Calu3 (cell line): ENCODE data around the gene C22orf39. TPM values are rescaled to one million over a fixed set of nuclear protein-coding genes. Genes with fewer than 3 reads are reported as not detected.

Experiments used
- BruUV-seq: library from RNA; stranded (reverse); fragments of 400-500 nt; replicated peaks from 2 replicates; lab custom pipeline; 2021; lab: Mats Ljungman, UMichigan
- CTCF ChIA-PET: fragments of 300-600 bp; sonication (Branson Sonifier 250); formaldehyde crosslinking; loops from one replicate; lab custom pipeline; 2022; ENCODE audit warnings: antibody characterized with exemption; lab: Charles Lee
- DNase-seq: peaks from one replicate; pipeline ENCODE4 v3.0.0; 2022
- H3K27ac Mint-ChIP-seq: one replicate; pipeline ENCODE4 v1.8.0; 2022; ENCODE audit warnings: mixed read lengths; ENCODE audit not compliant: unreplicated experiment
- H3K27me3 Mint-ChIP-seq: one replicate; pipeline ENCODE4 v1.8.0; 2022; ENCODE audit warnings: mixed read lengths; ENCODE audit not compliant: unreplicated experiment
- H3K36me3 Mint-ChIP-seq: one replicate; pipeline ENCODE4 v1.8.0; 2022; ENCODE audit warnings: mild to moderate bottlenecking, moderate library complexity, mixed read lengths; ENCODE audit not compliant: insufficient read depth, unreplicated experiment
- H3K4me1 Mint-ChIP-seq: one replicate; pipeline ENCODE4 v1.8.0; 2022; ENCODE audit warnings: mild to moderate bottlenecking, low read depth, mixed read lengths; ENCODE audit not compliant: unreplicated experiment
- H3K4me3 Mint-ChIP-seq: one replicate; pipeline ENCODE4 v1.8.0; 2022; ENCODE audit warnings: mild to moderate bottlenecking, low read depth, moderate library complexity, mixed read lengths; ENCODE audit not compliant: unreplicated experiment
- H3K9me3 Mint-ChIP-seq: one replicate; pipeline ENCODE4 v1.8.0; 2022; ENCODE audit warnings: low read depth, mixed read lengths; ENCODE audit not compliant: unreplicated experiment
- intact Hi-C: fragments of 100-400 bp; cut with micrococcal nuclease; formaldehyde crosslinking; loops from one replicate; pipeline ENCODE4 v1.10.0; 2022; ENCODE audit not compliant: unreplicated experiment
- total RNA-seq: library from RNA; stranded (reverse); gene quantifications from 2 replicates; pipeline ENCODE4 v1.2.3, GENCODE V29; 2022
- TF ChIP-seq, protein P1 (sequence below): fragments of 200-600 bp; IDR thresholded peaks from one replicate; pipeline ENCODE4 v1.8.0; 2022; ENCODE audit warnings: antibody characterized with exemption; ENCODE audit not compliant: unreplicated experiment

C22orf39 gene
- total RNA-seq, 1 experiment from 2014 or later: 15.7 TPM

DNA sequence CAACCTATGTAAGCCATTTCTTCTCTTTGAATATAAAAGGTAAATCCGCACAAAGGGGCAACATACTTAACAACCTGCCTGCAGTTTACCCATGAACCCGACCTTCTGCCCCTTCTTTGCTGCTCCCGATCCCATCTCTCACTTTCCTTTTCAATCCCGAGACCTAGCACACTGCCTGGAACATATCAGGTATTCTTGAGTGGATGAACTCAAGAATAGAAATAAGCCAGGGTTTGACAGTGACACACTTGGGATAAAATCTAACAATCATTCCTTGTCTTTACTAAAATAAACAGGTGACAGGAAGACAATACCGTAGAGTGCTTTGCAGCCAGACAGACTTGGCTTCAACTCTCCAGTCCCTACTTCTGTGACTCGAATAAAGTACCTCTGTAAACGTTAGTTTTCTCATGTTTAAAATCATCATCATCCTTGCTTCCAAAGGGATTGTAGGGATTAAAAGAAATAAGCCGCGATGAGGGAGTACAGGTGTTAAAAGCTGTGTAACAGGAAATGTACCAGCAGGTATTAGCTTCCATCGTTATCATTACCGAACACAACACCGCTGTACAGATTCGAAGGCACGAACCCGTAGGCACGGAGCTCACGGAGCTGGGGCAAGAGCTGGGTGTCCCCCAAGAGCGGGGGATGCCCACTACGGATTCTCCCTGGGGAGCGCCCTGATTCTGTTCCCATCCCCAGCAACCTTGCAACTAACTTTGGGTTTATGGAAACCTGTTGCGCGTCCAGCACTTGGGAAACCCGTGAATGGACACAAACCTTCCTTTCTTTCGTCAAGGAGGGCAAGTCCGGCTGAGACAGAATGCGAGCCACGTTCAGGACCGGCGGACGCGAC is 30.8 kb upstream of the C22orf39 start:
- Mint-ChIP-seq H3K4me1 (peaks cover 31% of the 10 kb centered on the region), H3K36me3 (peaks cover 47% of the 10 kb centered on the region), H3K4me3 (peak overlapping the region; percentile 80), H3K27ac (peak overlapping the region; percentile 100), H3K27me3 (no peaks in the 10 kb centered on the region), H3K9me3 (no peaks in the 10 kb centered on the region)
- intact Hi-C loops: no loop called here
- CTCF ChIA-PET: interaction anchor here (0.8 to 1.2 kb wide), 6 partner anchors 9 to 334 kb away, joined by 3 to 5 read pairs (median 4); partner anchors contain the start of genes ESS2 and SLC25A1
- BruUV-seq: TSS peak; percentile 50
- DNase-seq: no peak
- TF ChIP-seq, protein P1, sequence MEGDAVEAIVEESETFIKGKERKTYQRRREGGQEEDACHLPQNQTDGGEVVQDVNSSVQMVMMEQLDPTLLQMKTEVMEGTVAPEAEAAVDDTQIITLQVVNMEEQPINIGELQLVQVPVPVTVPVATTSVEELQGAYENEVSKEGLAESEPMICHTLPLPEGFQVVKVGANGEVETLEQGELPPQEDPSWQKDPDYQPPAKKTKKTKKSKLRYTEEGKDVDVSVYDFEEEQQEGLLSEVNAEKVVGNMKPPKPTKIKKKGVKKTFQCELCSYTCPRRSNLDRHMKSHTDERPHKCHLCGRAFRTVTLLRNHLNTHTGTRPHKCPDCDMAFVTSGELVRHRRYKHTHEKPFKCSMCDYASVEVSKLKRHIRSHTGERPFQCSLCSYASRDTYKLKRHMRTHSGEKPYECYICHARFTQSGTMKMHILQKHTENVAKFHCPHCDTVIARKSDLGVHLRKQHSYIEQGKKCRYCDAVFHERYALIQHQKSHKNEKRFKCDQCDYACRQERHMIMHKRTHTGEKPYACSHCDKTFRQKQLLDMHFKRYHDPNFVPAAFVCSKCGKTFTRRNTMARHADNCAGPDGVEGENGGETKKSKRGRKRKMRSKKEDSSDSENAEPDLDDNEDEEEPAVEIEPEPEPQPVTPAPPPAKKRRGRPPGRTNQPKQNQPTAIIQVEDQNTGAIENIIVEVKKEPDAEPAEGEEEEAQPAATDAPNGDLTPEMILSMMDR: no peak

DNA sequence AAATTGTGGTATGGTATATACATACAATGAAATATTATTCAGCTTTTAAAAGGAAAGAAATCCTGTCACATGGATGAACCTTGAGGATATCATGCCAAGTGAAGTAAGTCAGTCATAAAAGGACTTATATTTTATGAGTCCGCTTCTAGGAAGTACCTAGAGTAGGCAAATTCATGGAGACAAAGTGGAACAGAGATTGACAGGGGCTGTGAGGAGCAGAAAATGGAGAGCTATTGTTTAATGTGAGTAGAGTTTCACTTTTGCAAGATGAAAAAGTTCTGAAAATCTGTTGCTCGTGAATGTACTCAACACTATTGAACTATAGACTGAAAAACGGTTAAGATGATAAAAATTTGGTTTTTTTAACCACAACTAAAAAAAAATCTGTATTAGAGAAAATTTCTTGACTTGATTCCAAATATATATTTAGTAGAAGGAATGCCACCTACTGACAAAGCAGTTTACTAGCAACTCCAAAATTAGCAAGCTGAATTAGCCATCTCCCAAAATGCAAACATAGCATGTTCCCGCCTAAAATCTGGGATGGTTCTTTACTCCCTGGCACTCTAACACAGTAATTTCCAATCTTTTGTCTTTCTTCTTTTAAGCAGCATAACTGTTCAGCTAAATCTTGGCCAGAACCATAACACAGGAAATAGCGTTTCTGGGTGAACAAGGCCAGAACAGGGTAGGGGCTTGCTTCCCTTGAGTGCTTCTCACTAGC is 30.0 kb upstream of the C22orf39 start:
- intact Hi-C loops: no loop called here
- TF ChIP-seq, protein P1: no peak
- BruUV-seq: no TSS peak
- peaks cover 31% of the 10 kb centered on the region for H3K4me1 Mint-ChIP-seq
- H3K4me3 Mint-ChIP-seq: peak overlapping the region; percentile 80
- DNase-seq: no peak
- peak overlapping the region; percentile 100 for H3K27ac Mint-ChIP-seq
- CTCF ChIA-PET: interaction anchor here (0.8 to 1.2 kb wide), 6 partner anchors 10 to 333 kb away, joined by 3 to 5 read pairs (median 4); partner anchors contain the start of genes ESS2 and SLC25A1
- H3K36me3 Mint-ChIP-seq: peaks cover 49% of the 10 kb centered on the region
- no peaks in the 10 kb centered on the region for H3K27me3 Mint-ChIP-seq
- H3K9me3 Mint-ChIP-seq: no peaks in the 10 kb centered on the region

DNA sequence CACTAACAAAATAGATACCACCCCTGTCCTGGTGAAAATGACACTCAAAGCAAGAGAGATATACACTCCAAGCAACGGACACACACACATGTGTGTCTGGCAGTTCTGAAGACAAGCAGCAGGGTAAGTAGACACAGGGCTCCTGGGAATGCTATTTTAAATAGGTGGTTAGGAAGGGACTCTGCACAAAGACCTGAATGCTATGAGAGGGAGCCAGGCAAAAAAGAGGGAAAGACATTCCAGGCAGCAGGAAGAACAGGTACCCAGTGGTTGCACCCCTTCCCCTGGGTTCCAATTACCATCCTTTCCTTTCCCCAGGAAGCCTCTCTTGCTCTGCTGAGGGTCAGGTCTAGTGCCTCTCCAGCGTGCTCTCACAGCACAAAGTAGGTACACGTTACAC is 28.5 kb upstream of the C22orf39 start:
- Mint-ChIP-seq H3K36me3 (peaks cover 64% of the 10 kb centered on the region), H3K27me3 (no peaks in the 10 kb centered on the region), H3K4me1 (peaks cover 30% of the 10 kb centered on the region), H3K9me3 (no peaks in the 10 kb centered on the region), H3K27ac (no peak overlapping the region), H3K4me3 (no peak overlapping the region)
- CTCF ChIA-PET: interaction anchor here (0.7 kb wide), 1 partner anchor 1182 kb away, joined by 7 read pairs; no protein-coding TSS in a partner anchor
- intact Hi-C loops: no loop called here
- no TSS peak for BruUV-seq
- no peak for DNase-seq
- TF ChIP-seq, protein P1: no peak

DNA sequence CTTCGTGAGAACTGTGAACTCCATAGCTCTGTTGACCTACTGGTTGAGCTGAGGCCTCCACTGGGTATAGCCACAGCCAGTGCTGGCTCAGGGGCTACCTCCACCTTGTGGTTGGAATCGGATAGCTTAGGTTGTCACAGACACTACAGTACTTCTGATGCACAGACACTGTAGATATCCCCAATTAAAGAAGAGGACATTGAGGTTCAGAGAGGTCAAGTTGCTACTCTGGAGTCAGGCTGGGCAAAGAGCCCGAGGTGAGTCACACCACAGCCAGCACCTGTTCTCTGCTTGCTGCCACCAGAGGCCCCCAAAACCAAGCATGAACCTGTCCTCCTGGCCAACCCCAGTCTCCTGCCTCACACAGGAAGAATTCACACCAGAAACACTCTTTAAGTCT is 26.1 kb upstream of the C22orf39 start:
- CTCF ChIA-PET: interaction anchor here (1.1 to 1.2 kb wide), 2 partner anchors 11 to 156 kb away, joined by 3 read pairs; no protein-coding TSS in a partner anchor
- TF ChIP-seq, protein P1: no peak

More for the DNA sequence above, 26.1 kb upstream of the C22orf39 start:
- Mint-ChIP-seq H3K4me1 (peaks cover 22% of the 10 kb centered on the region), H3K9me3 (no peaks in the 10 kb centered on the region), H3K36me3 (peaks cover 51% of the 10 kb centered on the region), H3K27ac (no peak overlapping the region), H3K27me3 (no peaks in the 10 kb centered on the region), H3K4me3 (no peak overlapping the region)
- BruUV-seq: no TSS peak
- DNase-seq: no peak
- intact Hi-C loops: no loop called here
